CD4-positive, alpha-beta T cell (primary cell): Measurements from ENCODE around the gene AMOTL2. TPM values are rescaled to one million over a fixed set of nuclear protein-coding genes. Genes with fewer than 3 reads are reported as not detected.

Experiments
- ATAC-seq: fragments of 200-7000 bp; cut with Tn5 transposase; one replicate; pipeline ENCODE4 v1.10.0; 2022; ENCODE audit warnings: mild to moderate bottlenecking; ENCODE audit not compliant: poor library complexity
- CTCF ChIA-PET: fragments of 350-600 bp; sonication (Branson Sonifier 250); formaldehyde crosslinking; loops from one replicate; lab custom pipeline; 2021; ENCODE audit warnings: antibody characterized with exemption, inconsistent platforms; lab: Charles Lee
- POLR2A ChIA-PET: fragments of 350-600 bp; sonication (Branson Sonifier 250); formaldehyde crosslinking; loops from one replicate; lab custom pipeline; 2021; ENCODE audit warnings: antibody characterized with exemption, inconsistent platforms; lab: Charles Lee
- DNase-seq, 14 experiments: peaks; one replicate each; pipeline ENCODE4 v3.0.0-alpha.2; 2013 to 2020; ENCODE audit warnings: mixed read lengths in 2 of 14
- H3K27ac ChIP-seq, 2 donors: one replicate each; pipeline versions ENCODE4 v1.5.1 to v1.7.0; 2013; ENCODE audit warnings: low read length in 2 of 2, low read depth in 1 of 2, mild to moderate bottlenecking in 1 of 2
- H3K27me3 ChIP-seq, 2 experiments: 1 replicate in 1 of 2; 2 replicates in 1 of 2; pipeline versions ENCODE4 v1.6.1 to v1.7.0; 2013; ENCODE audit warnings: low read length in 2 of 2, control low read depth in 1 of 2, mild to moderate bottlenecking in 1 of 2, moderate library complexity in 1 of 2; ENCODE audit not compliant: insufficient read depth in 2 of 2, control insufficient read depth in 1 of 2
- H3K36me3 ChIP-seq: one replicate; pipeline ENCODE4 v1.6.1; 2013; ENCODE audit warnings: low read length, control low read depth; ENCODE audit not compliant: insufficient read depth
- H3K4me1 ChIP-seq: one replicate; pipeline ENCODE4 v1.6.1; 2013; ENCODE audit warnings: low read length, control low read depth; ENCODE audit not compliant: insufficient read depth
- H3K4me3 ChIP-seq: one replicate; pipeline ENCODE4 v1.5.1; 2013; ENCODE audit warnings: mild to moderate bottlenecking, low read length, moderate library complexity
- H3K9me3 ChIP-seq, 2 experiments: 1 replicate in 1 of 2; 2 replicates in 1 of 2; pipeline versions ENCODE4 v1.6.1 to v1.7.0; 2013; ENCODE audit warnings: low read length in 2 of 2, mild to moderate bottlenecking in 2 of 2, control low read depth in 1 of 2, moderate library complexity in 1 of 2; ENCODE audit not compliant: control insufficient read depth in 1 of 2, insufficient read depth in 1 of 2
- H3K27ac Mint-ChIP-seq: one replicate; pipeline ENCODE4 v1.8.0; 2020; ENCODE audit warnings: mixed read lengths
- H3K27me3 Mint-ChIP-seq: one replicate; pipeline ENCODE4 v1.8.0; 2021; ENCODE audit warnings: mixed read lengths
- H3K36me3 Mint-ChIP-seq: one replicate; pipeline ENCODE4 v1.8.0; 2021; ENCODE audit warnings: low read depth, mixed read lengths
- H3K4me1 Mint-ChIP-seq: one replicate; pipeline ENCODE4 v1.8.0; 2021; ENCODE audit warnings: low read depth, mixed read lengths
- H3K4me3 Mint-ChIP-seq: one replicate; pipeline ENCODE4 v1.8.0; 2020; ENCODE audit warnings: mild to moderate bottlenecking, mixed read lengths
- H3K9me3 Mint-ChIP-seq: one replicate; pipeline ENCODE4 v1.8.0; 2020; ENCODE audit warnings: mixed read lengths
- intact Hi-C, 2 experiments: fragments of 100-400 bp; cut with DNase I in 1 of 2; cut with micrococcal nuclease in 1 of 2; formaldehyde crosslinking; loops; one replicate each; pipeline versions ENCODE4 v1.15.1 to v1.9.0; 2023 to 2025; cut with DNase I, micrococcal nuclease
- total RNA-seq, 174 experiments: library from RNA in 2 of 174; stranded (reverse) in 2 of 174; gene quantifications; one replicate each; pipeline ENCODE4 v1.2.3 and lab custom pipeline; 2021 to 2026
- TF ChIP-seq, protein P1 (sequence below): fragments of 200-600 bp; IDR thresholded peaks from one replicate; pipeline ENCODE4 v1.8.0; 2022; ENCODE audit warnings: antibody characterized with exemption, mild to moderate bottlenecking

AMOTL2 gene
- total RNA-seq, 2 experiments from 2014 or later = not detected

DNA sequence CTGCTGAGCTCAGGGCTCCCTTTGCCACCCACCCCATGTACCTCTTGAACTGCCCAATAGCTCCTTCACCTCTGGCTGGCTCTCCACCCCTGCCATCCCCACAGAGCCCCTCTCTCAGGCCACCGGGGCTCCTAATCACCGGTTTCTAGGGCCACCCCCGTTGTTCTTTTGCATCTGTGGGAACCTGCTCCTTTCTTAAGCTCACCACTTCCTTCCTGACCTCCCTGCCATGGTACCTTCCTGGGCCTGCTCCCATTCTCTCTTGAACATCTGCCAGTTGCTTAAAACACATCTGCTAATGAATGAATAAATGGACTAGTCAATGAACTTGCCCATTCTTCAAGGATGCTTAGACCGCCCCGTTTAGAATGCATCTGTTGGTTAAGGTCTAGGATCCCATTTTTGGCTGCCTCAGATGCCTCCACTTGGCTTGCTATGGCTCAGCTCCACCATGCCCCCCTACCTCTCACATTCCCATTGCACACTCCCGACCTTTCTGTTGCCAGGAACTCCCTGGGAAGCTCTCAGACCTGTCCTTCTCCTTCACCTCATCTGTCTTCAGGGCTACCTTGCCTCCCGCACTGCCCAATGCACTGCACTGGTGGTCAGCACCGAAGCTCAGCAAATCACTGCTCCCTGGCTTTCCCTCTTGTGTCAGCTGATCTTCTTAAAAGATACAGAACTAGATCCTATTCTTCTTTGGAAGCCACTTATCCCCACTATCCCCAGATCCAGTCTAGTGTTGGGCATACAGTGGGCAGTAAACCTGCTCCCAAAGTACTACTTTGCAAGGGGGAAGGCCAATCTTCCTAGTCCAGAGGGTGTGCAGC is 9.1 kb downstream of the AMOTL2 start:
- ChIA-PET POLR2A (interaction anchor here (1.6 kb wide), 1 partner anchor 120 kb away, joined by 5 read pairs; the partner anchor contains the start of genes ANAPC13 and CEP63), CTCF (no interaction called here)
- no peaks in the 10 kb centered on the region for H3K36me3 ChIP-seq
- intact Hi-C loops = no loop called here
- H3K4me3 Mint-ChIP-seq = peak overlapping the region; percentile 85
- H3K27me3 Mint-ChIP-seq = no peaks in the 10 kb centered on the region
- peaks cover 23% of the 10 kb centered on the region for H3K4me1 Mint-ChIP-seq
- no peaks in the 10 kb centered on the region for H3K27me3 ChIP-seq
- peak in 2 of 14 experiments; percentile 9 to 24 for DNase-seq
- TF ChIP-seq, protein P1, sequence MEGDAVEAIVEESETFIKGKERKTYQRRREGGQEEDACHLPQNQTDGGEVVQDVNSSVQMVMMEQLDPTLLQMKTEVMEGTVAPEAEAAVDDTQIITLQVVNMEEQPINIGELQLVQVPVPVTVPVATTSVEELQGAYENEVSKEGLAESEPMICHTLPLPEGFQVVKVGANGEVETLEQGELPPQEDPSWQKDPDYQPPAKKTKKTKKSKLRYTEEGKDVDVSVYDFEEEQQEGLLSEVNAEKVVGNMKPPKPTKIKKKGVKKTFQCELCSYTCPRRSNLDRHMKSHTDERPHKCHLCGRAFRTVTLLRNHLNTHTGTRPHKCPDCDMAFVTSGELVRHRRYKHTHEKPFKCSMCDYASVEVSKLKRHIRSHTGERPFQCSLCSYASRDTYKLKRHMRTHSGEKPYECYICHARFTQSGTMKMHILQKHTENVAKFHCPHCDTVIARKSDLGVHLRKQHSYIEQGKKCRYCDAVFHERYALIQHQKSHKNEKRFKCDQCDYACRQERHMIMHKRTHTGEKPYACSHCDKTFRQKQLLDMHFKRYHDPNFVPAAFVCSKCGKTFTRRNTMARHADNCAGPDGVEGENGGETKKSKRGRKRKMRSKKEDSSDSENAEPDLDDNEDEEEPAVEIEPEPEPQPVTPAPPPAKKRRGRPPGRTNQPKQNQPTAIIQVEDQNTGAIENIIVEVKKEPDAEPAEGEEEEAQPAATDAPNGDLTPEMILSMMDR = no peak
- peak overlapping the region; percentile 12 for H3K27ac Mint-ChIP-seq
- H3K4me3 ChIP-seq = peak overlapping the region; percentile 53
- no peaks in the 10 kb centered on the region for H3K9me3 Mint-ChIP-seq
- H3K4me1 ChIP-seq = peaks cover 27% of the 10 kb centered on the region
- no peak overlapping the region for H3K27ac ChIP-seq
- H3K9me3 ChIP-seq = peaks cover 0 to 6% of the 10 kb centered on the region in 2 experiments
- peak; percentile 26 for ATAC-seq
- no peaks in the 10 kb centered on the region for H3K36me3 Mint-ChIP-seq

DNA sequence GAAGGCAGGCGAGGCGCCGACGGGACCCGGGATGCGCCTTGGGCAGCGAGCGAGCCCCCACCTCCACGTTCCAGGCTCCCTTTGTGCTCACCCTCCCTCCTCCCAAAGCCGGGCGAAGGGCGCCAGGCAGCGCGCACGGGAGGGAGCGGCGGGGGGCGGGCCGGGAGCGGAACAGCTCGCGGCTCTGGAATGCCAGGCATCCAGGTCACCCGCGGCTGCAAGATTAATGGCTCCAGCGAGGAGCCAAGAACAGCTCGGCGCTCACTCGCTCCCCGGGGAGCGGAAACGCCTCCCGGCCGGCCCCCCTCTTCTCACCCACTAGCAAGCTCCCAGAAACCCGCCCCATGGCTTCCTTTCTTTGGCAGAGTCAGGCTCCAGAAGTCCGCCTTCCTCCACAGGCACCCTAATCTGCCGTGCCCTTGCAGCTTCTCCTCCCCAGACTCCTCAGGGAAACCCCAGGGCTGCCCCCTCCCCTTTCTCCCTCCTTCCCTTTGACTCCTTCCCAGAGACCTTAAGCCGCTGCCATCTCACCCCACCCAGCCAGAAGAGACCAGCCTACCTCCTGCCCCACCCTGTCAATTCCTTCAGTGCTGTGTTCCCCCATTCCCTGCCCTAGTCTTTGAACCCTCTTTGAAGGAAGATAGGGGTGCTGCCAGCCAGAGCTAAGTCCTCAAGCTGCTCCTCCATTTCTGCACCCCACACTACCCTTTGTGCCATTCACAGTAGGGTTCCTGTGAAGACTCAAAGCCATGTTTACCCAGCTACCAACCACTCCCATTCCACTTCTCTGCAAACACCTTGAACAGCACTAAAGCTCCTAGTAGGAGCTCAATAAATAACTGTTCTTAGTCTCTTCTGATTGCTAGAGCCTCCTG is 9.9 kb downstream of the AMOTL2 start:
- no peaks in the 10 kb centered on the region for H3K9me3 Mint-ChIP-seq
- Histone ChIP-seq H3K27me3 (no peaks in the 10 kb centered on the region), H3K4me3 (peak overlapping the region; percentile 53), H3K27ac (no peak overlapping the region), H3K4me1 (peaks cover 27% of the 10 kb centered on the region), H3K36me3 (no peaks in the 10 kb centered on the region), H3K9me3 (peaks cover 0 to 6% of the 10 kb centered on the region in 2 experiments)
- intact Hi-C loops = no loop called here
- peak overlapping the region; percentile 85 for H3K4me3 Mint-ChIP-seq
- no peaks in the 10 kb centered on the region for H3K36me3 Mint-ChIP-seq
- no peaks in the 10 kb centered on the region for H3K27me3 Mint-ChIP-seq
- peaks cover 23% of the 10 kb centered on the region for H3K4me1 Mint-ChIP-seq
- ATAC-seq = peak; percentile 68
- CTCF ChIA-PET = interaction anchor here (1.5 kb wide), 1 partner anchor 151 kb away, joined by 4 read pairs; no protein-coding TSS in a partner anchor
- peak overlapping the region; percentile 12 for H3K27ac Mint-ChIP-seq
- TF ChIP-seq, protein P1 = no peak
- peak in 6 of 14 experiments; percentile 13 to 54 (median 32) for DNase-seq
- POLR2A ChIA-PET = interaction anchor here (1.6 kb wide), 1 partner anchor 121 kb away, joined by 5 read pairs; the partner anchor contains the start of genes ANAPC13 and CEP63

DNA sequence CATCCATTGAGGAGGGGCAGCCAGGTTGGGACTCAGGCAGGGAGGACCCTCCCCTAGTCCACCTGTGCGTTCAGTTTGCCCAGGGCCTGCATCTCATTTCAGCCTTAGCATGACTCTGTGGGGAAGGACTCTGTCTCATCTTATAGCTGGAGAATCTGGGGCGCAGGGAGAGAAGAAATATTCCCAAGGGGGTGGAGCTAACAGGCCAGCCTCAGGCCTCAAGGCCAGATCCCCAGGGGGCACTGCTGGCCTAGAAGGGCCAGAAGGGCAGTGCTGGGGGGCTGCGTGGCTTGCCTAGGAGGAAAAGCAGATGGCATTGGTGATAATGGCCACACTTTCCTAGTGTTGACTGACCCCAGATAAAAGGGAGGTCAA is 10.9 kb downstream of the AMOTL2 start:
- DNase-seq (no peak), ATAC-seq (no peak)
- Histone ChIP-seq H3K27ac (no peak overlapping the region), H3K27me3 (no peaks in the 10 kb centered on the region), H3K9me3 (peaks cover 0 to 6% of the 10 kb centered on the region in 2 experiments), H3K36me3 (no peaks in the 10 kb centered on the region), H3K4me3 (peak overlapping the region; percentile 53), H3K4me1 (peaks cover 27% of the 10 kb centered on the region)
- POLR2A ChIA-PET = no interaction called here
- Mint-ChIP-seq H3K27me3 (no peaks in the 10 kb centered on the region), H3K4me3 (peak overlapping the region; percentile 64), H3K4me1 (peaks cover 23% of the 10 kb centered on the region), H3K36me3 (no peaks in the 10 kb centered on the region), H3K27ac (peak overlapping the region; percentile 30), H3K9me3 (no peaks in the 10 kb centered on the region)
- TF ChIP-seq, protein P1 = no peak
- intact Hi-C loops = no loop called here
- CTCF ChIA-PET = interaction anchor here (1.5 kb wide), 1 partner anchor 151 kb away, joined by 4 read pairs; no protein-coding TSS in a partner anchor
